Measurements from ENCODE around the gene VPS13C.

- no peak for TF ChIP-seq YY1 (IDR thresholded peaks at IDR 0.05; ENCODE audit: insufficient read depth, insufficient read length)
- no peak for TF ChIP-seq ZNF274 (IDR thresholded peaks at IDR 0.05; ENCODE audit: low read depth, low read length)
Observed at GRCh38 chr15:62094388-62094787, 34.1 kb upstream of the VPS13C start.

Measured in NT2/D1 (cell line).